A549 (cell line): ENCODE measurements around the gene SLC35F4.

Experiments
- CEBPB ChIP-seq, 2 experiments: fragments of >200 bp in 1 of 2; sonication (Bioruptor Twin) in 1 of 2; formaldehyde crosslinking in 1 of 2; IDR thresholded peaks; 2 replicates each; pipeline ENCODE4 v1.6.1; 2012 to 2016
- CHD2 ChIP-seq: fragments of 150-350 bp; IDR thresholded peaks from 2 replicates; pipeline ENCODE4 v1.6.1; 2014; ENCODE audit warnings: low read length; ENCODE audit not compliant: partially characterized antibody
- CTCF ChIP-seq: fragments of >200 bp; sonication (Bioruptor Twin); formaldehyde crosslinking; IDR thresholded peaks from 3 replicates; pipeline ENCODE4 v1.5.1; 2016
- EP300 ChIP-seq, 2 experiments: fragments of >200 bp; sonication (Bioruptor Twin); formaldehyde crosslinking; IDR thresholded peaks; 2 replicates in 1 of 2; 3 replicates in 1 of 2; pipeline ENCODE4 v1.6.1; 2016 to 2017
- FOSL2 ChIP-seq, 2 experiments: fragments of 450-650 bp in 1 of 2; fragments of >200 bp in 1 of 2; sonication (Bioruptor Twin) in 1 of 2; formaldehyde crosslinking; IDR thresholded peaks; 2 replicates each; pipeline versions ENCODE4 v1.5.0 to v1.6.1; 2016 to 2020; ENCODE audit warnings: mild to moderate bottlenecking in 1 of 2, moderate library complexity in 1 of 2
- HDAC2 ChIP-seq: fragments of 200-600 bp; sonication (generic); IDR thresholded peaks from 2 replicates; pipeline ENCODE4 v1.6.1; 2016
- NFE2L2 ChIP-seq: fragments of 150-350 bp; conservative IDR thresholded peaks from 2 replicates; pipeline ENCODE4 v1.6.1; 2014; ENCODE audit warnings: low read length
- POLR2AphosphoS2 ChIP-seq: conservative IDR thresholded peaks from 2 replicates; pipeline ENCODE4 v1.6.1; 2012; ENCODE audit warnings: low read length, improper control_type of control experiment, inconsistent platforms
- RCOR1 ChIP-seq: fragments of 150-350 bp; IDR thresholded peaks from 2 replicates; pipeline ENCODE4 v1.6.1; 2014; ENCODE audit warnings: antibody characterized with exemption, low read length, low read depth
- SMC3 ChIP-seq: fragments of >200 bp; sonication (Bioruptor Twin); formaldehyde crosslinking; IDR thresholded peaks from 3 replicates; pipeline ENCODE4 v1.6.1; 2018; ENCODE audit warnings: inconsistent platforms
- TF ChIP-seq, protein P1 (sequence below): fragments of 200-600 bp; sonication (generic); IDR thresholded peaks from 2 replicates; pipeline ENCODE4 v1.6.1; 2016; ENCODE audit warnings: antibody characterized with exemption, mild to moderate bottlenecking, moderate library complexity

DNA sequence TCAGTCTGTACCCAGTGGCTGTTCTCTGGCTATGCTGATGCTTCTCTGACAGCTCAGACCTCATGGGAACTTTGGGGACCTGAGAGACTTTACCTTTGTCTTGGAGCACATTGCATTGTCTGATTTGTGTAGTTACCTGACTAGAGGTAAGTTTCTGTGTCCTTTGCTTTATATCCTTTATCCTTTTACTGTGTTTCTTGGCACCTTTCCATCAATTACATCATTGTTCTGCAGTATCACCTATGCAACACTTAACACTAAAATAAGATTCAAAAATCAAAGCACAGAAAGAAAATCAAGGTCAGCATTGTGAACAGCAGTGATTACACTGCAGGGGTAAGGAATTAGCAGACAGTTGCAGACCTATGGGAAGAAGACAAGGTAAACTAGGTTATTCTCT, 43.8 kb downstream of the SLC35F4 start:
- TF ChIP-seq FOSL2 (IDR thresholded peaks at IDR 0.05) (no peak), FOSL2 (CRISPR knock-in tag; IDR thresholded peaks at IDR 0.05) (no peak), CTCF (no peak), EP300 (IDR thresholded peaks at IDR 0.05) (no peak), SMC3 (no peak), CHD2 (no peak), NFE2L2 (no peak), CEBPB (IDR thresholded peaks at IDR 0.05) (no peak), RCOR1 (no peak), HDAC2 (no peak), POLR2AphosphoS2 (no peak)
- TF ChIP-seq, protein P1, sequence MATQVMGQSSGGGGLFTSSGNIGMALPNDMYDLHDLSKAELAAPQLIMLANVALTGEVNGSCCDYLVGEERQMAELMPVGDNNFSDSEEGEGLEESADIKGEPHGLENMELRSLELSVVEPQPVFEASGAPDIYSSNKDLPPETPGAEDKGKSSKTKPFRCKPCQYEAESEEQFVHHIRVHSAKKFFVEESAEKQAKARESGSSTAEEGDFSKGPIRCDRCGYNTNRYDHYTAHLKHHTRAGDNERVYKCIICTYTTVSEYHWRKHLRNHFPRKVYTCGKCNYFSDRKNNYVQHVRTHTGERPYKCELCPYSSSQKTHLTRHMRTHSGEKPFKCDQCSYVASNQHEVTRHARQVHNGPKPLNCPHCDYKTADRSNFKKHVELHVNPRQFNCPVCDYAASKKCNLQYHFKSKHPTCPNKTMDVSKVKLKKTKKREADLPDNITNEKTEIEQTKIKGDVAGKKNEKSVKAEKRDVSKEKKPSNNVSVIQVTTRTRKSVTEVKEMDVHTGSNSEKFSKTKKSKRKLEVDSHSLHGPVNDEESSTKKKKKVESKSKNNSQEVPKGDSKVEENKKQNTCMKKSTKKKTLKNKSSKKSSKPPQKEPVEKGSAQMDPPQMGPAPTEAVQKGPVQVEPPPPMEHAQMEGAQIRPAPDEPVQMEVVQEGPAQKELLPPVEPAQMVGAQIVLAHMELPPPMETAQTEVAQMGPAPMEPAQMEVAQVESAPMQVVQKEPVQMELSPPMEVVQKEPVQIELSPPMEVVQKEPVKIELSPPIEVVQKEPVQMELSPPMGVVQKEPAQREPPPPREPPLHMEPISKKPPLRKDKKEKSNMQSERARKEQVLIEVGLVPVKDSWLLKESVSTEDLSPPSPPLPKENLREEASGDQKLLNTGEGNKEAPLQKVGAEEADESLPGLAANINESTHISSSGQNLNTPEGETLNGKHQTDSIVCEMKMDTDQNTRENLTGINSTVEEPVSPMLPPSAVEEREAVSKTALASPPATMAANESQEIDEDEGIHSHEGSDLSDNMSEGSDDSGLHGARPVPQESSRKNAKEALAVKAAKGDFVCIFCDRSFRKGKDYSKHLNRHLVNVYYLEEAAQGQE = no peak
